Mesothelial cell of epicardium (in vitro differentiated cells): ENCODE data around the gene SNX15. TPM values are rescaled to one million over a fixed set of nuclear protein-coding genes. Genes with fewer than 3 reads are reported as not detected.
A peak's percentile ranks its signal among the peaks of the same experiment; 100 is the strongest.

Source experiments
- DNase-seq, 2 experiments: peaks; one replicate each; pipeline ENCODE4 v3.0.0; 2021; ENCODE audit warnings: low spot score in 2 of 2; ENCODE audit not compliant: unreplicated experiment in 2 of 2
- H3K27ac Mint-ChIP-seq: 2 replicates; pipeline ENCODE4 v1.8.0; 2021; ENCODE audit warnings: mixed read lengths
- H3K27me3 Mint-ChIP-seq: 2 replicates; pipeline ENCODE4 v1.8.0; 2021; ENCODE audit warnings: low read depth, mixed read lengths
- H3K36me3 Mint-ChIP-seq: 2 replicates; pipeline ENCODE4 v1.8.0; 2021; ENCODE audit warnings: mixed read lengths
- H3K4me1 Mint-ChIP-seq: 2 replicates; pipeline ENCODE4 v1.8.0; 2021; ENCODE audit warnings: mixed read lengths
- H3K4me3 Mint-ChIP-seq: 2 replicates; pipeline ENCODE4 v1.8.0; 2021; ENCODE audit warnings: mild to moderate bottlenecking, moderate library complexity, mixed read lengths
- H3K9me3 Mint-ChIP-seq: 2 replicates; pipeline ENCODE4 v1.8.0; 2021; ENCODE audit warnings: mixed read lengths
- total RNA-seq: library from RNA; stranded (reverse); gene quantifications from 3 replicates; pipeline ENCODE4 v1.2.1, GENCODE V29; 2021
- TF ChIP-seq, protein P1 (sequence below): fragments of 200-600 bp; sonication (generic); IDR thresholded peaks from one replicate; pipeline ENCODE4 v1.5.0; 2021; ENCODE audit warnings: antibody characterized with exemption; ENCODE audit not compliant: unreplicated experiment

SNX15 gene
- total RNA-seq, 1 donor from 2014 or later: 19.2 TPM

DNA sequence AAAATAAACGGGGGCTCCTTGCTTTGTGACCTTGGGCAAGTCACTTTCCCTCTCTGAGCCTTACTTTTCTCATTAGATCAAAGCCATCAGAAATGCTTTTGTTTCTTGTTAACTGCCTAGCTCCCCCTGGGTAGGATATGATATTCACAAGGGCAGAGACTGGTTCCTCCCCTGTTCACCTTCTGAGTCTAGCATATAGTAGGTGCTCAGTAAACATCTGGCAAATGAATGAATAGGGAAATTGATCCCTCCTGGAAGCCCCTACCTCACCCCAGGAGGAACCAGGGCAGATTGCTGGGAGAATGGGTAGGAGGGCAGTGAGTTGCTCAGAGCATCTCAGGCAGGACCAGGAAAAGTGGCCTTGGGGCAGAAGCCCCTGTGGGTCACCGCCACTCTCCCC is 7.2 kb downstream of the SNX15 start:
- Mint-ChIP-seq H3K9me3 (no peaks in the 10 kb centered on the region), H3K36me3 (peaks cover 7% of the 10 kb centered on the region), H3K27me3 (no peaks in the 10 kb centered on the region), H3K4me1 (no peaks in the 10 kb centered on the region), H3K4me3 (no peak overlapping the region), H3K27ac (no peak overlapping the region)
- DNase-seq: no peak
- TF ChIP-seq, protein P1, sequence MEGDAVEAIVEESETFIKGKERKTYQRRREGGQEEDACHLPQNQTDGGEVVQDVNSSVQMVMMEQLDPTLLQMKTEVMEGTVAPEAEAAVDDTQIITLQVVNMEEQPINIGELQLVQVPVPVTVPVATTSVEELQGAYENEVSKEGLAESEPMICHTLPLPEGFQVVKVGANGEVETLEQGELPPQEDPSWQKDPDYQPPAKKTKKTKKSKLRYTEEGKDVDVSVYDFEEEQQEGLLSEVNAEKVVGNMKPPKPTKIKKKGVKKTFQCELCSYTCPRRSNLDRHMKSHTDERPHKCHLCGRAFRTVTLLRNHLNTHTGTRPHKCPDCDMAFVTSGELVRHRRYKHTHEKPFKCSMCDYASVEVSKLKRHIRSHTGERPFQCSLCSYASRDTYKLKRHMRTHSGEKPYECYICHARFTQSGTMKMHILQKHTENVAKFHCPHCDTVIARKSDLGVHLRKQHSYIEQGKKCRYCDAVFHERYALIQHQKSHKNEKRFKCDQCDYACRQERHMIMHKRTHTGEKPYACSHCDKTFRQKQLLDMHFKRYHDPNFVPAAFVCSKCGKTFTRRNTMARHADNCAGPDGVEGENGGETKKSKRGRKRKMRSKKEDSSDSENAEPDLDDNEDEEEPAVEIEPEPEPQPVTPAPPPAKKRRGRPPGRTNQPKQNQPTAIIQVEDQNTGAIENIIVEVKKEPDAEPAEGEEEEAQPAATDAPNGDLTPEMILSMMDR: no peak

DNA sequence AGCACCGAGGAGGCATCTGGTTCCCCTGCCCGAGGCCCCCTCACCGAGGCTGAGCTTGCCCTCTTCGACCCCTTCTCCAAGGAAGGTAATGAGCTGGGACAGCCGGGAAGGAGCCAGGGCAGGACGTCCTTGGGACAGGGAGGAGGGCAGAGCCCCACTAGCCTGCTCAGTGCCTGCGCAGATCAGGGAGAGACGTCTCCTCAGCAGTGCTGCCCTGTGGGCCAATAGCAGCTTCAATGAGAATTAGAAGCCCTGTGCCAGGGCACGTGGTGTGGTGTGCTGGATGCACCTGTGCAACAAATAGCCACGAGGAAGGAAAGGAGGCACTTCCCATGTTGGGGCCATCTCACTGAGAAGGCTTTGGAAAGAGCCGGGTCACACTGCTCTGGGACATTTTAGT is 8.3 kb downstream of the SNX15 start:
- TF ChIP-seq, protein P1: no peak
- H3K27me3 Mint-ChIP-seq: no peaks in the 10 kb centered on the region
- H3K9me3 Mint-ChIP-seq: no peaks in the 10 kb centered on the region
- H3K4me3 Mint-ChIP-seq: no peak overlapping the region
- peaks cover 7% of the 10 kb centered on the region for H3K36me3 Mint-ChIP-seq
- no peak overlapping the region for H3K27ac Mint-ChIP-seq
- DNase-seq: no peak
- H3K4me1 Mint-ChIP-seq: peaks cover 1% of the 10 kb centered on the region

DNA sequence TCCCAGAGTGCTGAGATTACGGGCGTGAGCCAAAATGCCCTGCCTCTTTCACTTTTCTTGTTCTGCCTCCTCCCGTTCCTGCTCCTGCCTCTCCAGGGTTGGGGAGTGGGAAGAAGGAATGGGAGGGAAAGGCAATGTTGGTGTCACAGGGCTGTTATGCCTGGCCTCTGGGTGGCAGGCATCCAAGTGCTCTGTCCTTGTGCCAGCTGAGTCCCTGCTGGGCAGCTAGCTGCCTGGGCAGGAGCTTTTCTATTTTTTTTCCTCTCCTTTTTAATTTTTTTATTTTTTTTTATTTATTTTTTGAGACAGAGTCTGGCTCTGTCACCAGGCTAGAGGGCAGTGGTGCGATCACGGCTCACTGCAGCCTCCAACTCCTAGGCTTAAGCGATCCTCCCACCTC is 9.7 kb downstream of the SNX15 start:
- Mint-ChIP-seq H3K4me1 (peaks cover 6% of the 10 kb centered on the region), H3K27me3 (no peaks in the 10 kb centered on the region), H3K36me3 (peaks cover 7% of the 10 kb centered on the region), H3K4me3 (no peak overlapping the region), H3K9me3 (no peaks in the 10 kb centered on the region), H3K27ac (no peak overlapping the region)
- TF ChIP-seq, protein P1: no peak
- no peak for DNase-seq

DNA sequence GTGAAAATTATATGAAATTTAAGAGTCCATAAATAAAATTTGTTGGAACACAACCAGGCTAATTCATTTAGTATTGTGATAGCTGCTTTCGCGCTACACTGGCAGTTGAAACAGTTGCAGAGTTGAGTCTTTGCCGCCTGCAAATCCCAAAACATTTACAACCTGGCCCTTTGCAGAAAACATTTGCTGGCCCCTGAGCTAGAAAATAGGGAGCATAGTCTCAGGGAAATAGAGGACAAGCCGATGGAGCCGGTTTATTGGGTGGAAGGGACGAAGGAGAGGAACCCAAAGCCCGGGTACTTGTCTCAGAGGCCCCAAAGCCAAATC is 13.2 kb downstream of the SNX15 start:
- Mint-ChIP-seq H3K4me3 (peak overlapping the region; percentile 88), H3K4me1 (peaks cover 14% of the 10 kb centered on the region), H3K36me3 (peaks cover 5% of the 10 kb centered on the region), H3K27ac (peak overlapping the region; percentile 95), H3K27me3 (no peaks in the 10 kb centered on the region), H3K9me3 (no peaks in the 10 kb centered on the region)
- TF ChIP-seq, protein P1: no peak
- no peak for DNase-seq

DNA sequence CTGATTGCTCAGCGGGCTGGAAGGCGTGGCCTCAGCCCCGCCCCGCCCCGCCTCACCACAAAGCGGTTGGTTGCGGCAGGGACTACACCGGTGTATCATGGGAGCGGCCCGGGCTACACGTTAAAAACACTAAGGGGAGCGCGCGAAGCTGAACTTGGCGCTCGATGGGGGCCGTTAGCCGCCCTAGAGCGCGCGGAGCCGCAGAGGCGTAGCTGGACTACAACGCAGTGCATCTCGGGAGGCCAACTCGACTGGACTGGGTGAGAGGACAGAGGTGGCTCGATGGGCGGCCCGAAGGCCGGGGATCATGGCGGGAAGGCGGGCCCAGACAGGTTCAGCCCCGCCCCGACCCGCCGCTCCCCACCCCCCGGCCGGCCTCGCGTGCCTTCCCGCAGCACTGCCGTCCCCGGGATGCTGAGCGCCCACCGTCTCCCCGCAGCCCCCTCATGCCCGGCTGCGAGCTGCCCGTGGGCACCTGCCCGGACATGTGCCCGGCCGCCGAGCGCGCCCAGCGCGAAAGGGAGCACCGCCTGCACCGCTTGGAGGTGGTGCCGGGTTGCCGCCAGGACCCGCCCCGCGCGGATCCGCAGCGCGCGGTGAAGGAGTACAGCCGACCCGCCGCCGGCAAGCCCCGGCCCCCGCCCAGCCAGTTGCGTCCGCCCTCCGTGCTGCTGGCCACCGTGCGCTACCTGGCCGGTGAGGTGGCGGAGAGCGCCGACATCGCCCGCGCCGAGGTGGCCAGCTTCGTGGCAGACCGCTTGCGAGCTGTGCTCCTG is 13.8 kb downstream of the SNX15 start, which contains the start of gene SAC3D1:
Gene SAC3D1, plus strand, starts transcription at position 364 of the 776 bp plus-strand sequence. Its CDS starts 83 bp downstream, at position 447.
- H3K27me3 Mint-ChIP-seq: no peaks in the 10 kb centered on the region
- TF ChIP-seq, protein P1: no peak
- DNase-seq: peak; percentile 82 to 84
- H3K4me3 Mint-ChIP-seq: peak within 1 kb of the TSS; percentile 88
- peak within 1 kb of the TSS; percentile 95 for H3K27ac Mint-ChIP-seq
- H3K9me3 Mint-ChIP-seq: no peaks in the 10 kb centered on the region
- H3K36me3 Mint-ChIP-seq: peaks cover 3% of the 10 kb centered on the region
- peaks cover 14% of the 10 kb centered on the region for H3K4me1 Mint-ChIP-seq
